Keratinocyte (primary cell): ENCODE measurements around the gene GANC.

Experiments used
- EZH2 ChIP-seq: IDR thresholded peaks from one replicate; pipeline ENCODE4 v1.6.1; 2012; ENCODE audit warnings: inconsistent platforms, mild to moderate bottlenecking, low read length, moderate library complexity
- TF ChIP-seq, protein P1 (sequence below), 3 experiments: IDR thresholded peaks in 1 of 3; conservative IDR thresholded peaks in 1 of 3; optimal IDR thresholded peaks in 1 of 3; 2 replicates in 2 of 3; 3 replicates in 1 of 3; pipeline versions ENCODE3 to v1.5.1; 2011; ENCODE audit warnings: low read length in 3 of 3, mild to moderate bottlenecking in 3 of 3, moderate library complexity in 2 of 3, control low read depth in 1 of 3, inconsistent platforms in 1 of 3; ENCODE audit not compliant: insufficient read depth in 2 of 3; ENCODE audit errors: extremely low read depth in 1 of 3

DNA sequence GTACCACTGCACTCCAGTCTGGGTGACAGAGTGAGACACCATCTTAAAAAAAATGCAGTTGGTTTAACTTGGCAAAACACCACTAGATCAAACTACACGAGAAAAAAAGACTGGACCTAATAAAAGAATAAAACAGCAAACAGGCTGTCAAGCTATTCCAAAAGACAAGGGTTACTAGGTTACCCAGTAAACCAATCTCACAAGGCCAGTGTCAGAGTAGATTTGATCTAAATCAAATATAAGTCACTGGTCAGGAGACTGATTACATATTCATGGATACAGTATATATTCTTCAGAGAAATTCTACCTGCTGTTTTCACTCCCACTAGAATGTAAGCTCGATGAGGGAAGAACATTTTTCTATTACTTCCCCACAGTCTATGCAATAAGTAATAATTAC lies 2.5 kb upstream of the GANC start:
- TF ChIP-seq, protein P1, sequence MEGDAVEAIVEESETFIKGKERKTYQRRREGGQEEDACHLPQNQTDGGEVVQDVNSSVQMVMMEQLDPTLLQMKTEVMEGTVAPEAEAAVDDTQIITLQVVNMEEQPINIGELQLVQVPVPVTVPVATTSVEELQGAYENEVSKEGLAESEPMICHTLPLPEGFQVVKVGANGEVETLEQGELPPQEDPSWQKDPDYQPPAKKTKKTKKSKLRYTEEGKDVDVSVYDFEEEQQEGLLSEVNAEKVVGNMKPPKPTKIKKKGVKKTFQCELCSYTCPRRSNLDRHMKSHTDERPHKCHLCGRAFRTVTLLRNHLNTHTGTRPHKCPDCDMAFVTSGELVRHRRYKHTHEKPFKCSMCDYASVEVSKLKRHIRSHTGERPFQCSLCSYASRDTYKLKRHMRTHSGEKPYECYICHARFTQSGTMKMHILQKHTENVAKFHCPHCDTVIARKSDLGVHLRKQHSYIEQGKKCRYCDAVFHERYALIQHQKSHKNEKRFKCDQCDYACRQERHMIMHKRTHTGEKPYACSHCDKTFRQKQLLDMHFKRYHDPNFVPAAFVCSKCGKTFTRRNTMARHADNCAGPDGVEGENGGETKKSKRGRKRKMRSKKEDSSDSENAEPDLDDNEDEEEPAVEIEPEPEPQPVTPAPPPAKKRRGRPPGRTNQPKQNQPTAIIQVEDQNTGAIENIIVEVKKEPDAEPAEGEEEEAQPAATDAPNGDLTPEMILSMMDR (optimal IDR thresholded peaks at IDR 0.05 in 1 of 3, IDR thresholded peaks at IDR 0.05 in 1 of 3, conservative IDR thresholded peaks at IDR 0.05 in 1 of 3; ENCODE audit: extremely low read depth in 1 of 3, insufficient read depth in 2 of 3, low read length in 3 of 3) = no peak
- TF ChIP-seq EZH2 = no peak
